Keratinocyte (primary cell): ENCODE results near the gene CPN2.

Source experiments
- CTCF ChIP-seq, 3 experiments: IDR thresholded peaks in 1 of 3; conservative IDR thresholded peaks in 1 of 3; optimal IDR thresholded peaks in 1 of 3; 2 replicates in 2 of 3; 3 replicates in 1 of 3; pipeline versions ENCODE3 to v1.5.1; 2011; ENCODE audit warnings: low read length in 3 of 3, mild to moderate bottlenecking in 3 of 3, moderate library complexity in 2 of 3, control low read depth in 1 of 3, inconsistent platforms in 1 of 3; ENCODE audit not compliant: insufficient read depth in 2 of 3; ENCODE audit errors: extremely low read depth in 1 of 3
- EZH2 ChIP-seq: IDR thresholded peaks from one replicate; pipeline ENCODE4 v1.6.1; 2012; ENCODE audit warnings: inconsistent platforms, mild to moderate bottlenecking, low read length, moderate library complexity

- no peak for TF ChIP-seq CTCF (optimal IDR thresholded peaks at IDR 0.05 in 1 of 3, IDR thresholded peaks at IDR 0.05 in 1 of 3, conservative IDR thresholded peaks at IDR 0.05 in 1 of 3; ENCODE audit: extremely low read depth in 1 of 3, insufficient read depth in 2 of 3, low read length in 3 of 3)
- no peak for TF ChIP-seq EZH2
Observed at GRCh38 chr3:194370753-194371152, 19.6 kb upstream of the CPN2 start.
